IMR-90 (cell line): ENCODE data around the gene IL19. TPM values are rescaled to one million over a fixed set of nuclear protein-coding genes. Genes with fewer than 3 reads are reported as not detected.

Experiments used
- ATAC-seq: fragments of 200-7000 bp; cut with Tn5 transposase; 2 replicates; pipeline ENCODE4 v1.9.1; 2020; ENCODE audit warnings: low read depth, mild to moderate bottlenecking, moderate library complexity
- BruUV-seq: library from RNA; stranded (reverse); fragments of 400-500 nt; replicated peaks from 2 replicates; lab custom pipeline; 2021; lab: Mats Ljungman, UMichigan
- CTCF ChIA-PET: fragments of 300-600 bp; formaldehyde crosslinking; extraction: SDS; loops from one replicate; lab custom pipeline; 2021; ENCODE audit warnings: antibody characterized with exemption; lab: Yijun Ruan, JAX
- POLR2A ChIA-PET: fragments of 300-600 bp; sonication (Branson Sonifier 250); formaldehyde crosslinking; loops from one replicate; lab custom pipeline; 2022; ENCODE audit warnings: antibody characterized with exemption; ENCODE audit not compliant: unreplicated experiment; lab: Charles Lee
- DNase-seq: peaks from one replicate; pipeline ENCODE4 v3.0.0; 2013
- H2AFZ ChIP-seq: replicated peaks from 2 replicates; pipeline ENCODE3; 2013; ENCODE audit warnings: low read length, mild to moderate bottlenecking; ENCODE audit not compliant: poor library complexity
- H2AK5ac ChIP-seq: 2 replicates; pipeline ENCODE4 v1.6.1; 2013; ENCODE audit warnings: low read depth, low read length, inconsistent platforms
- H2AK9ac ChIP-seq: replicated peaks from 2 replicates; pipeline ENCODE3; 2013; ENCODE audit warnings: mild to moderate bottlenecking, low read depth, low read length, moderate library complexity; ENCODE audit not compliant: poor library complexity
- H2BK120ac ChIP-seq: 2 replicates; pipeline ENCODE4 v1.6.1; 2013; ENCODE audit warnings: low read depth, low read length, inconsistent platforms
- H2BK15ac ChIP-seq: 3 replicates; pipeline ENCODE4 v1.6.1; 2013; ENCODE audit warnings: low read depth, low read length, inconsistent platforms
- H2BK20ac ChIP-seq: 2 replicates; pipeline ENCODE4 v1.6.1; 2013; ENCODE audit warnings: low read depth, mild to moderate bottlenecking, inconsistent platforms, low read length, moderate library complexity
- H2BK5ac ChIP-seq: 2 replicates; pipeline ENCODE4 v1.6.1; 2013; ENCODE audit warnings: mild to moderate bottlenecking, low read depth, low read length, inconsistent platforms; ENCODE audit not compliant: poor library complexity, severe bottlenecking
- H3K14ac ChIP-seq: replicated peaks from 2 replicates; pipeline ENCODE4 v1.6.1; 2013; ENCODE audit warnings: low read depth, low read length, inconsistent platforms
- H3K18ac ChIP-seq: 2 replicates; pipeline ENCODE4 v1.6.1; 2013; ENCODE audit warnings: low read depth, low read length, control low read depth
- H3K23ac ChIP-seq: 2 replicates; pipeline ENCODE4 v1.6.1; 2013; ENCODE audit warnings: low read depth, low read length, inconsistent platforms
- H3K27ac ChIP-seq: 2 replicates; pipeline ENCODE4 v1.5.1; 2013; ENCODE audit warnings: mild to moderate bottlenecking, control low read depth, low read length; ENCODE audit not compliant: insufficient read depth
- H3K27me3 ChIP-seq: 2 replicates; pipeline ENCODE4 v1.6.1; 2013; ENCODE audit warnings: low read length; ENCODE audit not compliant: control insufficient read depth, insufficient read depth
- H3K36me3 ChIP-seq: 2 replicates; pipeline ENCODE4 v1.6.1; 2013; ENCODE audit warnings: low read length, mixed read lengths; ENCODE audit not compliant: control insufficient read depth, insufficient read depth
- H3K4ac ChIP-seq: 2 replicates; pipeline ENCODE4 v1.6.1; 2013; ENCODE audit warnings: low read depth, low read length, inconsistent platforms
- H3K4me1 ChIP-seq: 2 replicates; pipeline ENCODE4 v1.6.1; 2013; ENCODE audit warnings: low read length, mixed read lengths; ENCODE audit not compliant: control insufficient read depth, insufficient read depth
- H3K4me2 ChIP-seq: 2 replicates; pipeline ENCODE4 v1.6.1; 2013; ENCODE audit warnings: low read depth, mild to moderate bottlenecking, control low read depth, low read length, moderate library complexity
- H3K4me3 ChIP-seq: 2 replicates; pipeline ENCODE4 v1.5.1; 2013; ENCODE audit warnings: low read depth, mild to moderate bottlenecking, control low read depth, low read length, moderate library complexity; ENCODE audit not compliant: insufficient read depth
- H3K56ac ChIP-seq: 2 replicates; pipeline ENCODE4 v1.6.1; 2013; ENCODE audit warnings: low read length, inconsistent platforms; ENCODE audit not compliant: insufficient read depth; ENCODE audit errors: extremely low read depth
- H3K79me1 ChIP-seq, 2 experiments: 2 replicates each; pipeline ENCODE4 v1.6.1; 2013; ENCODE audit warnings: low read length in 2 of 2, inconsistent platforms in 1 of 2, low read depth in 1 of 2
- H3K9ac ChIP-seq: 2 replicates; pipeline ENCODE4 v1.6.1; 2013; ENCODE audit warnings: low read depth, low read length, control low read depth
- H3K9me1 ChIP-seq: 2 replicates; pipeline ENCODE4 v1.6.1; 2013; ENCODE audit warnings: low read length, inconsistent platforms; ENCODE audit not compliant: insufficient read depth
- H3K9me3 ChIP-seq: 2 replicates; pipeline ENCODE4 v1.6.1; 2013; ENCODE audit warnings: low read length; ENCODE audit not compliant: control insufficient read depth, insufficient read depth
- H4K20me1 ChIP-seq: 2 replicates; pipeline ENCODE4 v1.6.1; 2013; ENCODE audit warnings: low read length, inconsistent platforms; ENCODE audit not compliant: insufficient read depth
- H4K5ac ChIP-seq: 2 replicates; pipeline ENCODE4 v1.6.1; 2013; ENCODE audit warnings: mild to moderate bottlenecking, low read depth, low read length, control low read depth
- H4K8ac ChIP-seq, 2 experiments: 2 replicates each; pipeline ENCODE4 v1.6.1; 2013; ENCODE audit warnings: low read depth in 2 of 2, low read length in 2 of 2, control low read depth in 1 of 2, inconsistent platforms in 1 of 2
- H4K91ac ChIP-seq: 2 replicates; pipeline ENCODE4 v1.6.1; 2013; ENCODE audit warnings: low read depth, low read length, inconsistent platforms; ENCODE audit not compliant: insufficient read depth
- BHLHE40 ChIP-seq: fragments of 150-350 bp; IDR thresholded peaks from 2 replicates; pipeline ENCODE4 v1.6.1; 2016; ENCODE audit warnings: mild to moderate bottlenecking, low read depth, low read length
- CEBPB ChIP-seq: IDR thresholded peaks from 2 replicates; pipeline ENCODE4 v1.6.1; 2012; ENCODE audit warnings: low read depth, low read length, improper control_type of control experiment
- CHD1 ChIP-seq: IDR thresholded peaks from 2 replicates; pipeline ENCODE4 v1.6.1; 2012; ENCODE audit warnings: low read depth, low read length, improper control_type of control experiment
- CTCF ChIP-seq: conservative IDR thresholded peaks from 2 replicates; pipeline ENCODE4 v1.5.1; 2012; ENCODE audit warnings: mild to moderate bottlenecking, low read depth, low read length, improper control_type of control experiment
- ELK1 ChIP-seq: fragments of 150-350 bp; IDR thresholded peaks from 2 replicates; pipeline ENCODE4 v1.6.1; 2016; ENCODE audit warnings: low read depth, mild to moderate bottlenecking, low read length, moderate library complexity, borderline replicate concordance
- FOS ChIP-seq: fragments of 150-350 bp; IDR thresholded peaks from 2 replicates; pipeline ENCODE4 v1.6.1; 2016; ENCODE audit warnings: low read depth, low read length
- MAFK ChIP-seq: IDR thresholded peaks from 2 replicates; pipeline ENCODE4 v1.6.1; 2012; ENCODE audit warnings: low read depth, low read length, improper control_type of control experiment
- MAZ ChIP-seq: IDR thresholded peaks from 2 replicates; pipeline ENCODE4 v1.6.1; 2012; ENCODE audit warnings: low read depth, mild to moderate bottlenecking, low read length, improper control_type of control experiment, moderate library complexity, borderline replicate concordance
- MXI1 ChIP-seq: IDR thresholded peaks from 2 replicates; pipeline ENCODE4 v1.6.1; 2012; ENCODE audit warnings: low read depth, mild to moderate bottlenecking, low read length, moderate library complexity, borderline replicate concordance
- NFE2L2 ChIP-seq: fragments of 150-350 bp; IDR thresholded peaks from 2 replicates; pipeline ENCODE4 v1.6.1; 2016; ENCODE audit warnings: low read depth, mild to moderate bottlenecking, low read length
- POLR2A ChIP-seq: IDR thresholded peaks from 2 replicates; pipeline ENCODE4 v1.6.1; 2012; ENCODE audit warnings: mild to moderate bottlenecking, low read depth, low read length
- RAD21 ChIP-seq: IDR thresholded peaks from 2 replicates; pipeline ENCODE4 v1.6.1; 2012; ENCODE audit warnings: low read length, improper control_type of control experiment
- RCOR1 ChIP-seq: IDR thresholded peaks from 2 replicates; pipeline ENCODE4 v1.6.1; 2012; ENCODE audit warnings: mild to moderate bottlenecking, low read length, improper control_type of control experiment; ENCODE audit not compliant: insufficient replicate concordance
- RFX5 ChIP-seq: IDR thresholded peaks from 2 replicates; pipeline ENCODE4 v1.8.0; 2012; ENCODE audit warnings: low read depth, mild to moderate bottlenecking, low read length, moderate library complexity
- SMC3 ChIP-seq: fragments of 150-350 bp; IDR thresholded peaks from 2 replicates; pipeline ENCODE4 v1.6.1; 2016; ENCODE audit warnings: low read depth, mild to moderate bottlenecking, antibody characterized with exemption, low read length, moderate library complexity
- USF2 ChIP-seq: fragments of 150-350 bp; IDR thresholded peaks from 2 replicates; pipeline ENCODE4 v1.6.1; 2017; ENCODE audit warnings: mild to moderate bottlenecking, antibody characterized with exemption, low read length, low read depth
- WGBS, 2 experiments: methylation state at CpG; one replicate each; pipeline versions ENCODE4 v1.1.5 to v1.1.7; 2013; ENCODE audit warnings: missing lambda C conversion rate in 2 of 2; ENCODE audit not compliant: insufficient read length in 1 of 2; ENCODE audit errors: extremely low coverage in 2 of 2; 5-methylcytosine and 5-hydroxymethylcytosine counted together
- dilution Hi-C: fragments of 300-500 bp; cut with HindIII; formaldehyde crosslinking; loops from one replicate; pipeline ENCODE4 v1.14.3; 2018; ENCODE audit warnings: low sequenced_read_pairs; ENCODE audit not compliant: unreplicated experiment
- in situ Hi-C: fragments of 300-500 bp; cut with MboI; formaldehyde crosslinking; loops from 3 replicates; pipeline ENCODE4 v1.14.3; 2019; ENCODE audit warnings: low sequenced_read_pairs, inconsistent platforms, mixed read lengths
- intact Hi-C: fragments of 100-400 bp; cut with micrococcal nuclease; formaldehyde crosslinking; loops from 2 replicates; pipeline ENCODE4 v1.10.0; 2022
- polyA plus RNA-seq, 3 experiments: library from polyadenylated mRNA; depleted of rRNA; stranded (reverse); fragments of >200 nt; gene quantifications; 2 replicates each; pipeline ENCODE4 v1.2.3, GENCODE V29; 2012; ENCODE audit warnings: low replicate concordance in 1 of 3
- total RNA-seq: library from RNA; depleted of rRNA; stranded (reverse); fragments of >200 nt; gene quantifications from 2 replicates; pipeline ENCODE4 v1.2.3, GENCODE V29; 2012

IL19 gene
- total and polyA plus RNA-seq, 2 of the 4 experiments (the other 2 are of a cell fraction): not detected

- Histone ChIP-seq H3K79me1 (no peaks in the 10 kb centered on the region), H3K27ac (no peak overlapping the region), H3K9ac (no peak overlapping the region), H4K8ac (no peak overlapping the region), H3K36me3 (no peaks in the 10 kb centered on the region), H3K4me3 (no peak overlapping the region), H2BK15ac (no peak overlapping the region), H2BK5ac (no peak overlapping the region), H2AK5ac (no peak overlapping the region), H3K4me2 (no peak overlapping the region), H4K5ac (no peak overlapping the region), H2BK20ac (no peak overlapping the region), H2AFZ (no peak overlapping the region), H3K14ac (no peak overlapping the region), H3K27me3 (no peaks in the 10 kb centered on the region), H3K4me1 (peaks cover 2% of the 10 kb centered on the region; the same call in 1 of the 2 replicates), H3K9me1 (no peaks in the 10 kb centered on the region), H2BK120ac (no peak overlapping the region), H3K4ac (no peak overlapping the region), H2AK9ac (no peak overlapping the region), H3K56ac (no peak overlapping the region), H3K23ac (no peak overlapping the region), H3K9me3 (peaks cover 2% of the 10 kb centered on the region; the same call in 1 of the 2 replicates), H4K20me1 (no peaks in the 10 kb centered on the region), H3K18ac (no peak overlapping the region), H4K91ac (no peak overlapping the region)
- CTCF ChIA-PET: no interaction called here
- no peak for DNase-seq
- POLR2A ChIA-PET: no interaction called here
- in situ Hi-C loops (no loop called here), dilution Hi-C loops (no loop called here), intact Hi-C loops (no loop called here)
- WGBS, 2 experiments: 60% methylated on average over 1 of the region's 2 CpGs; no CpG with 5 or more reads in 1 of the 2 experiments
- no peak for ATAC-seq
- BruUV-seq: no TSS peak
- TF ChIP-seq MAZ (no peak), RCOR1 (no peak), CTCF (no peak), MAFK (no peak), CHD1 (no peak), USF2 (no peak), NFE2L2 (no peak), SMC3 (no peak), RAD21 (no peak), RFX5 (no peak), BHLHE40 (no peak), POLR2A (no peak), FOS (no peak), ELK1 (no peak), CEBPB (no peak), MXI1 (no peak)
Observed at GRCh38 chr1:206812471-206812870, 41.9 kb downstream of the IL19 start.
